Astrocyte of the hippocampus (primary cell): ENCODE results near the gene HORMAD2.
"Not testable (repeated sequence)": the region's sequence is repeated elsewhere in the genome, so short reads cannot be mapped to it uniquely, and the experiment has no call there.

Experiments used
- DNase-seq: peaks from one replicate; pipeline ENCODE4 v3.0.0; 2011; ENCODE audit warnings: low read depth, low spot score

The HORMAD2 gene

GRCh38 chr22:30057375-30057774, 22.9 kb upstream of the HORMAD2 start:
- DNase-seq: no peak

GRCh38 chr22:30059346-30060020, 20.8 kb upstream of the HORMAD2 start:
- DNase-seq: not testable (repeated sequence)

GRCh38 chr22:30061094-30061493, 19.2 kb upstream of the HORMAD2 start:
- not testable (repeated sequence) for DNase-seq

GRCh38 chr22:30062259-30062658, 18.0 kb upstream of the HORMAD2 start:
- DNase-seq: no peak

GRCh38 chr22:30062950-30063349, 17.3 kb upstream of the HORMAD2 start:
- no peak for DNase-seq

GRCh38 chr22:30064172-30064571, 16.1 kb upstream of the HORMAD2 start:
- DNase-seq: no peak

GRCh38 chr22:30073743-30074142, 6.5 kb upstream of the HORMAD2 start:
- no peak for DNase-seq

DNA sequence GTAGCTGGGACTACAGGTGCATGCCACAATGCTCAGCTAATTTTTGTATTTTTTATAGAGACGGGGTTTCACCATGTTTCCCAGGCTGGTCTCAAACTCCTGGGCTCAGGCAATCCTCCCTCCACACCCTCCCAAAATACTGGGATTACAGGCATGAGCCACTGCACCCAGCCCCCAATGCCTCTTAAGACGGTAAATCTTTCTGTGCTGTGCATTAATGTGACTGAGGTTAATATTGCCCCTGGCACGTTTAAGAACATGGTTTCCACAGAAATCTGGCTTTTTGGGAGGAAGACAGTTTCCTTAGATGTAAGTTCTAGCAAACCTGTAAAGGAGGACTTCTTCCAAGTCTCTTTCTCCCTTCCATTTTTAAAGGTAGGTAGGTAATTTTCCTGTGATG, 6.1 kb upstream of the HORMAD2 start:
- DNase-seq: no peak

GRCh38 chr22:30074994-30075393, 5.3 kb upstream of the HORMAD2 start:
- no peak for DNase-seq

- DNase-seq: no peak
Observed at GRCh38 chr22:30077279-30077880, 2.9 kb upstream of the HORMAD2 start.

- no peak for DNase-seq
Observed at GRCh38 chr22:30078320-30079311, 1.6 kb upstream of the HORMAD2 start.

DNA sequence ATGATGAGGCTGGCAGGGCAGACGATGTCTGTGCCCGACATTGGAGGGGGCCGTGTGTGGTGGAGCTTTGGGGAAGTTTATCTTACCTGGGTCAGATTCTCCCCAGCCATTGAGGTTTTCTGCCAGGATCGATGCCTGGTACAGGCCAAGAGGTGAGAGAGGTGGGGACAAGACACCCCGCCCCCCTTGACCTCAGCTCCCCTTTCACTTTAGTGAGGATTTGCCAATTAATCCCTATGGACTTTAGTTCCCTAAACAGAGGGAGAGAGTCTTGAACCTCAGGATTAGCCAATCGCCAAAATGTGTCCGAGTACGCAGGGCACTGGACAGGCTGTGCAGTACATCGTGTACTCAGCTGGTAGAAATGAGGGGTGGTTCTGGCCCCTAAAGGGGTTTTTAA, 541 bp downstream of the HORMAD2 start:
- no peak for DNase-seq

GRCh38 chr22:30086496-30086895, 6.2 kb downstream of the HORMAD2 start:
- no peak for DNase-seq

DNA sequence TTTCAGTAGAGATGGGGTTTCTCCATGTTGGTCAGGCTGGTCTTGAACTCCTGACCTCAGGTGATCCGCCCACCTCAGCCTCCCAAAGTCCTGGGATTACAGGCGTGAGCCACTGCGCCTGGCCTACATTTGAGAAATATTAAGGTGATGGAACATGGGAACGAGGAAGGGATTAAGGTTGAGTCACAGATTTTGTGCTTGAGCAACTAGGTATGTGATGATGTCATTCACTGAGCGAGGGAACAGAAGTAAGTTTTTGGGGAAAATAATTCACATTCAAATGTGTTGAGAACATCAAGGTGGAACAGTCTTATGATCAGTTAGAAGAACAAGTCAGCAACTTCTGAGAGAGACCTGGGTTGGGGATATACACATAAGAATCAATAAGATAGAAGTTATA, 6.8 kb downstream of the HORMAD2 start:
- DNase-seq: peak; percentile 85

- no peak for DNase-seq
Observed at GRCh38 chr22:30087611-30088010, 7.3 kb downstream of the HORMAD2 start.

- no peak for DNase-seq
Observed at GRCh38 chr22:30088468-30088867, 8.2 kb downstream of the HORMAD2 start.

- no peak for DNase-seq
Observed at GRCh38 chr22:30089655-30089974, 9.4 kb downstream of the HORMAD2 start.

GRCh38 chr22:30092686-30093085, 12.4 kb downstream of the HORMAD2 start:
- DNase-seq: no peak

DNA sequence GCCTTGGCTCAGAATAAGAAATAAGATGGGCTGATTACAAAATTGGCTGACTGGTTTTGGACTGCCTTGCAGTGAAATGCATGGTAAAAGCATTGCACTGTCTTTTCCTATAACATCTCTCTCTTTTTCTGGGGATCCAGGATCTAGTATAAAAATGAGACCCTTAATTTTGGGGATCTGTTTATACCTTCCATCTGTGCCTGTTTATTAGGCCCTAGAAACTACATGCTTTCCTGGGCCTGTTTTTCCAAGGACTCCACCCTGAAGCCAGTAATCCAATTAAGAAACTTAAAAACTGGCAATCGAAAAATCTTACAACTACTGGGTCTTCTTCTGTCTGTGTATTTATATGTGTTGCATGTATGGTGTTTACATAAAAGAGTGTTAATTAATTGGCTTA, 14.5 kb downstream of the HORMAD2 start:
- DNase-seq: peak; percentile 19

DNA sequence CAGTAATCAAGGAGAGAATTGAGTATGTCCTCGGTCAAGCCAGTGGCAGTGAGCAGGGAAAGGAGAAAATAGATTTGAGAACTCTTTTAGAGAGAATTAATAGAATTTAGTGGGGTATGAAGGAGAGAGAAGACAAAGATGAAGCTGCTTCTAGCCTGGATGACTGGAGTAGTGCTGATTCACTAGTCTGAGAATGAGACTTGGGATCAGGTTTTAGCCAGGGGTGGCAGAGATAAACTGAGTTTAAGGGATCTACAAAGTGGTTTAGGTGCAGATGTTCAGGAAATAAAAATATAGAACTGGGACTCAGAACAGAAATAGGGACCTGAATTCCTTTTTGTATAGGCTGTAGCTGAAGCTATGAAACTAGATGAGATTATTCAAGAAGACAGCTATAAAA, 17.6 kb downstream of the HORMAD2 start:
- DNase-seq: no peak

GRCh38 chr22:30100770-30101169, 20.5 kb downstream of the HORMAD2 start:
- DNase-seq: not testable (repeated sequence)

GRCh38 chr22:30104501-30105156, 24.4 kb downstream of the HORMAD2 start:
- no peak for DNase-seq
